GM12878 (cell line): ENCODE measurements around the gene PPP2R5C. TPM values are rescaled to one million over a fixed set of nuclear protein-coding genes. Genes with fewer than 3 reads are reported as not detected.

ENCODE experiments used
- ATAC-seq: fragments of 200-7000 bp; cut with Tn5 transposase; 3 replicates; pipeline ENCODE4 v1.9.1; 2020; ENCODE audit warnings: mild to moderate bottlenecking, moderate library complexity
- BruUV-seq: library from RNA; stranded (reverse); fragments of 400-500 nt; replicated peaks from 2 replicates; lab custom pipeline; 2021; lab: Mats Ljungman, UMichigan
- CTCF ChIA-PET: fragments of 300-600 bp; sonication (Branson Sonifier 250); formaldehyde crosslinking; extraction: SDS; loops from one replicate; lab custom pipeline; 2021; ENCODE audit warnings: inconsistent platforms; lab: Yijun Ruan, JAX
- POLR2A ChIA-PET: fragments of 350-600 bp; formaldehyde crosslinking; extraction: SDS; loops from one replicate; lab custom pipeline; 2021; ENCODE audit warnings: inconsistent platforms; lab: Charles Lee
- RAD21 ChIA-PET: fragments of 300-600 bp; sonication (Branson Sonifier 250); formaldehyde crosslinking; loops from one replicate; lab custom pipeline; 2023; ENCODE audit warnings: antibody characterized with exemption; ENCODE audit not compliant: unreplicated experiment; lab: Charles Lee
- SMC1A ChIA-PET: fragments of 300-600 bp; sonication (Branson Sonifier 250); formaldehyde crosslinking; loops from one replicate; lab custom pipeline; 2023; ENCODE audit not compliant: unreplicated experiment, uncharacterized antibody; lab: Charles Lee
- DNase-seq: peaks from one replicate; pipeline ENCODE4 v3.0.0-alpha.2; 2011; ENCODE audit warnings: low read depth, low spot score
- FAIRE-seq: peaks from 3 replicates; lab custom pipeline; 2011; peaks lifted over from hg19 to GRCh38; lab: Jason Lieb, UNC
- H2AFZ ChIP-seq: 2 replicates; pipeline ENCODE4 v1.6.0; 2011; ENCODE audit warnings: low read depth, low read length, control low read depth; ENCODE audit not compliant: control insufficient read depth
- H3K27ac ChIP-seq: 2 replicates; pipeline ENCODE4 v1.5.1; 2011; ENCODE audit warnings: control low read depth; ENCODE audit not compliant: control insufficient read depth, insufficient read depth
- H3K27me3 ChIP-seq, 2 experiments: replicated peaks in 1 of 2; 2 replicates each; pipeline versions ENCODE4 v1.6.0 to v1.6.1; 2011; ENCODE audit warnings: low read length in 1 of 2; ENCODE audit not compliant: control insufficient read depth in 2 of 2, insufficient read depth in 2 of 2
- H3K36me3 ChIP-seq, 2 experiments: 2 replicates each; pipeline ENCODE4 v1.5.1; 2011; ENCODE audit warnings: low read length in 1 of 2; ENCODE audit not compliant: control insufficient read depth in 2 of 2, insufficient read depth in 2 of 2
- H3K4me1 ChIP-seq: 2 replicates; pipeline ENCODE4 v1.6.1; 2011; ENCODE audit warnings: mild to moderate bottlenecking, low read length, moderate library complexity, mixed read lengths; ENCODE audit not compliant: control insufficient read depth, insufficient read depth
- H3K4me2 ChIP-seq: 2 replicates; pipeline ENCODE4 v1.6.0; 2011; ENCODE audit warnings: control low read depth; ENCODE audit not compliant: control insufficient read depth, insufficient read depth
- H3K4me3 ChIP-seq: fragments of 200-600 bp; sonication (generic); 2 replicates; pipeline ENCODE4 v1.5.1; 2016
- H3K79me2 ChIP-seq: 2 replicates; pipeline ENCODE4 v1.6.0; 2011; ENCODE audit warnings: low read length; ENCODE audit not compliant: control insufficient read depth, insufficient read depth
- H3K9ac ChIP-seq: 2 replicates; pipeline ENCODE4 v1.8.0; 2011; ENCODE audit warnings: low read length, control low read depth, mixed read lengths; ENCODE audit not compliant: control insufficient read depth, insufficient read depth
- H3K9me3 ChIP-seq: replicated peaks from 3 replicates; pipeline ENCODE4 v1.5.1; 2011; ENCODE audit warnings: mild to moderate bottlenecking, low read length; ENCODE audit not compliant: control insufficient read depth, insufficient read depth
- H4K20me1 ChIP-seq: 2 replicates; pipeline ENCODE4 v1.6.0; 2011; ENCODE audit not compliant: control insufficient read depth, insufficient read depth
- CBFB ChIP-seq: IDR thresholded peaks from 2 replicates; pipeline ENCODE4 v1.6.1; 2016; ENCODE audit warnings: antibody characterized with exemption, low read depth
- CREM ChIP-seq: IDR thresholded peaks from 2 replicates; pipeline ENCODE4 v1.6.1; 2014; ENCODE audit warnings: antibody characterized with exemption, low read depth
- DPF2 ChIP-seq: fragments of 450-650 bp; IDR thresholded peaks from 2 replicates; pipeline ENCODE4 v1.6.1; 2017; ENCODE audit warnings: mild to moderate bottlenecking
- EP300 ChIP-seq, 2 experiments: fragments of 150-350 bp in 1 of 2; IDR thresholded peaks; 2 replicates each; pipeline ENCODE4 v1.6.1; 2011 to 2012; ENCODE audit warnings: low read depth in 2 of 2, low read length in 2 of 2, borderline replicate concordance in 1 of 2, improper control_type of control experiment in 1 of 2, inconsistent platforms in 1 of 2; ENCODE audit not compliant: control insufficient read depth in 1 of 2
- FOS ChIP-seq: IDR thresholded peaks from 3 replicates; pipeline ENCODE4 v1.6.1; 2011; ENCODE audit warnings: borderline replicate concordance; ENCODE audit not compliant: insufficient read length; ENCODE audit errors: extremely low read depth
- NR2C2 ChIP-seq: IDR thresholded peaks from 2 replicates; pipeline ENCODE4 v1.6.1; 2011; ENCODE audit warnings: borderline replicate concordance, low read depth; ENCODE audit not compliant: control insufficient read depth, insufficient read length
- SREBF1 ChIP-seq: IDR thresholded peaks from 2 replicates; pipeline ENCODE4 v1.6.1; 2012; ENCODE audit warnings: mild to moderate bottlenecking, low read length
- TCF7 ChIP-seq: IDR thresholded peaks from 2 replicates; pipeline ENCODE4 v1.6.1; 2014; ENCODE audit warnings: antibody characterized with exemption, borderline replicate concordance
- ZNF274 ChIP-seq: IDR thresholded peaks from one replicate; pipeline ENCODE4 v1.8.0; 2011; ENCODE audit not compliant: insufficient read length, insufficient read depth
- WGBS: methylation state at CpG from one replicate; pipeline ENCODE4 v1.1.6; 2016; ENCODE audit warnings: low lambda C conversion rate; ENCODE audit not compliant: insufficient replicate concordance, insufficient coverage; ENCODE audit errors: missing lambda C conversion rate; 5-methylcytosine and 5-hydroxymethylcytosine counted together
- in situ Hi-C: fragments of 300-500 bp; cut with MboI; formaldehyde crosslinking; loops from 9 replicates; pipeline ENCODE4 v1.14.3; 2018; ENCODE audit warnings: mixed read lengths
- intact Hi-C: fragments of 100-400 bp; cut with micrococcal nuclease; formaldehyde crosslinking; loops from one replicate; pipeline ENCODE4 v1.14.2; 2022; ENCODE audit not compliant: unreplicated experiment
- polyA plus RNA-seq, 11 experiments: library from polyadenylated mRNA; depleted of rRNA in 4 of 11; unstranded in 6 of 11; stranded (reverse) in 5 of 11; fragments of >200 nt; fragmentation: Nextera tagmentation in 4 of 11; fragmentation: Illumina TruSeq in 1 of 11; extraction: Ambion mirVana in 4 of 11; extraction: Trizol in 1 of 11; gene quantifications; 1 replicate in 1 of 11; 2 replicates in 10 of 11; pipeline versions ENCODE4 v1.2.1 to v1.2.3, GENCODE V29; 2011 to 2016; ENCODE audit warnings: inconsistent platforms in 2 of 11, missing spikeins in 2 of 11, low read depth in 1 of 11
- total RNA-seq, 4 experiments: library from RNA; depleted of rRNA in 3 of 4; stranded (reverse); fragments of >200 nt in 3 of 4; fragmentation: Illumina TruSeq in 1 of 4; extraction: Trizol in 1 of 4; gene quantifications; 2 replicates each; pipeline versions ENCODE4 v1.2.1 to v1.2.3, GENCODE V29; 2013 to 2021
- TF ChIP-seq, protein P1 (sequence below): IDR thresholded peaks from 2 replicates; pipeline ENCODE4 v1.6.1; 2012; ENCODE audit warnings: low read depth, low read length, improper control_type of control experiment
- TF ChIP-seq, protein P2 (sequence below): IDR thresholded peaks from 2 replicates; pipeline ENCODE4 v1.6.1; 2012; ENCODE audit warnings: improper control_type of control experiment, low read depth, low read length; ENCODE audit not compliant: insufficient replicate concordance
- TF ChIP-seq, protein P3 (sequence below): fragments of 450-650 bp; formaldehyde crosslinking; IDR thresholded peaks from 2 replicates; pipeline ENCODE4 v1.4.0; 2022; ENCODE audit warnings: mild to moderate bottlenecking, moderate library complexity

The PPP2R5C gene
- total and polyA plus RNA-seq, 10 of the 15 experiments (the other 5 are each of a cell fraction or from before 2014, with no cell fraction given), result 106 to 199 (median 144) TPM

DNA sequence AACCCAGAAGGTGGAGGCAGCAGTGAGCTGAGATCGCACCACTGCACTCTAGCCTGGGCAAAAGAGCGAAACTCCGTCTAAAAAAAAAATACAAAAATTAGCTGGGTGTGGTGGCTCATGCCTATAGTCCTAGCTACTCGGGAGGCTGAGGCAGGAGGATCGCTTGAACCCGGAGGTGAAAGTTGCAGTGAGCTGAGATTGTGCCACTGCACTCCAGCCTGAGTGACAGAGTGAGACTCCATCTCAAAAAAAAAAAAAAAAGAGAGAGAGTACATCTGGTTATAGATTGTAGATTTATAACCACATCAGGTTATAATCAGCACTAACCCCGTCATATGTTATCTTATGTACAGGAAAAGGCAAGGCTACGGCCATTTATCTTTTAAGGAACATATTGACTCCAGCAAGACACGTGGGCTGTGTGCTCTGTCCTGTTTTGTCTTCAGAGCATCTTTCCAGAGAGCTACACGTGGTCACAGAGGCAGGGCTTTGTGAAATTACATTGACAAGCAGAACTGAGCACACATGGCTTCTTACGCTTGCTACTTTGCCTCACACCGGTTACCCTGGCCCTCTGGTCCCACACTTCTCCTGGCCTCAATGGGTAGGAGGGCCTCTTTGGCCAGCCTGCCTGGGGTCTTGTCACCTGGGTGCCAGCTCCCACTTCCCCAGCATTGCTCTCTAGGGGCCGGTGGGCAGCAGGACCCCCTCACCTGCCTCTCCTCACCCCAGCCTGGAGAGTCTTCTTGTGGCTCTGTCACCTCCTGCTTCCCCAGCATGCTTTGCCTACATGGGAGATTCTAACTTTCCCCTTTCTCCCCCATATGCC lies 196.1 kb downstream of the PPP2R5C start:
- DNase-seq, result no peak
- ChIA-PET RAD21 (interaction anchor here (0.6 to 1.7 kb wide), 5 partner anchors 10 to 160 kb away, joined by 3 to 4 read pairs (median 3); no protein-coding TSS in a partner anchor), POLR2A (interaction anchor here (0.6 to 1.2 kb wide), 3 partner anchors 9 to 355 kb away, joined by 4 to 5 read pairs (median 5); no protein-coding TSS in a partner anchor), CTCF (interaction anchor here (1.1 to 7.8 kb wide), 6 partner anchors 14 to 251 kb away, joined by 3 to 58 read pairs (median 7); no protein-coding TSS in a partner anchor), SMC1A (interaction anchor here (0.8 to 5.3 kb wide), 5 partner anchors 9 to 253 kb away, joined by 3 to 28 read pairs (median 6); no protein-coding TSS in a partner anchor)
- Histone ChIP-seq H3K79me2 (no peaks in the 10 kb centered on the region), H3K4me3 (no peak overlapping the region), H3K4me1 (no peaks in the 10 kb centered on the region), H4K20me1 (no peaks in the 10 kb centered on the region), H3K4me2 (no peak overlapping the region), H3K27me3 (no peaks in the 10 kb centered on the region), H3K9me3 (no peaks in the 10 kb centered on the region), H3K9ac (no peak overlapping the region), H3K27ac (no peak overlapping the region), H3K36me3 (no peaks in the 10 kb centered on the region), H2AFZ (no peak overlapping the region)
- FAIRE-seq, result no peak
- BruUV-seq, result no TSS peak
- 65% methylated on average over 11 of the region's 13 CpGs for WGBS
- in situ Hi-C loops, result no loop called here
- intact Hi-C loops, result no loop called here
- ATAC-seq, result no peak
- TF ChIP-seq EP300 (IDR thresholded peaks at IDR 0.05; ENCODE audit: borderline replicate concordance in 1 of 2, control insufficient read depth in 1 of 2, low read depth in 2 of 2, low read length in 2 of 2) (no peak), CREM (no peak), TCF7 (no peak), SREBF1 (no peak), CBFB (no peak), FOS (no peak), ZNF274 (no peak), NR2C2 (no peak), DPF2 (no peak)
- TF ChIP-seq, protein P1, sequence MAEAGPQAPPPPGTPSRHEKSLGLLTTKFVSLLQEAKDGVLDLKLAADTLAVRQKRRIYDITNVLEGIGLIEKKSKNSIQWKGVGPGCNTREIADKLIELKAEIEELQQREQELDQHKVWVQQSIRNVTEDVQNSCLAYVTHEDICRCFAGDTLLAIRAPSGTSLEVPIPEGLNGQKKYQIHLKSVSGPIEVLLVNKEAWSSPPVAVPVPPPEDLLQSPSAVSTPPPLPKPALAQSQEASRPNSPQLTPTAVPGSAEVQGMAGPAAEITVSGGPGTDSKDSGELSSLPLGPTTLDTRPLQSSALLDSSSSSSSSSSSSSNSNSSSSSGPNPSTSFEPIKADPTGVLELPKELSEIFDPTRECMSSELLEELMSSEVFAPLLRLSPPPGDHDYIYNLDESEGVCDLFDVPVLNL, result no peak
- TF ChIP-seq, protein P2, sequence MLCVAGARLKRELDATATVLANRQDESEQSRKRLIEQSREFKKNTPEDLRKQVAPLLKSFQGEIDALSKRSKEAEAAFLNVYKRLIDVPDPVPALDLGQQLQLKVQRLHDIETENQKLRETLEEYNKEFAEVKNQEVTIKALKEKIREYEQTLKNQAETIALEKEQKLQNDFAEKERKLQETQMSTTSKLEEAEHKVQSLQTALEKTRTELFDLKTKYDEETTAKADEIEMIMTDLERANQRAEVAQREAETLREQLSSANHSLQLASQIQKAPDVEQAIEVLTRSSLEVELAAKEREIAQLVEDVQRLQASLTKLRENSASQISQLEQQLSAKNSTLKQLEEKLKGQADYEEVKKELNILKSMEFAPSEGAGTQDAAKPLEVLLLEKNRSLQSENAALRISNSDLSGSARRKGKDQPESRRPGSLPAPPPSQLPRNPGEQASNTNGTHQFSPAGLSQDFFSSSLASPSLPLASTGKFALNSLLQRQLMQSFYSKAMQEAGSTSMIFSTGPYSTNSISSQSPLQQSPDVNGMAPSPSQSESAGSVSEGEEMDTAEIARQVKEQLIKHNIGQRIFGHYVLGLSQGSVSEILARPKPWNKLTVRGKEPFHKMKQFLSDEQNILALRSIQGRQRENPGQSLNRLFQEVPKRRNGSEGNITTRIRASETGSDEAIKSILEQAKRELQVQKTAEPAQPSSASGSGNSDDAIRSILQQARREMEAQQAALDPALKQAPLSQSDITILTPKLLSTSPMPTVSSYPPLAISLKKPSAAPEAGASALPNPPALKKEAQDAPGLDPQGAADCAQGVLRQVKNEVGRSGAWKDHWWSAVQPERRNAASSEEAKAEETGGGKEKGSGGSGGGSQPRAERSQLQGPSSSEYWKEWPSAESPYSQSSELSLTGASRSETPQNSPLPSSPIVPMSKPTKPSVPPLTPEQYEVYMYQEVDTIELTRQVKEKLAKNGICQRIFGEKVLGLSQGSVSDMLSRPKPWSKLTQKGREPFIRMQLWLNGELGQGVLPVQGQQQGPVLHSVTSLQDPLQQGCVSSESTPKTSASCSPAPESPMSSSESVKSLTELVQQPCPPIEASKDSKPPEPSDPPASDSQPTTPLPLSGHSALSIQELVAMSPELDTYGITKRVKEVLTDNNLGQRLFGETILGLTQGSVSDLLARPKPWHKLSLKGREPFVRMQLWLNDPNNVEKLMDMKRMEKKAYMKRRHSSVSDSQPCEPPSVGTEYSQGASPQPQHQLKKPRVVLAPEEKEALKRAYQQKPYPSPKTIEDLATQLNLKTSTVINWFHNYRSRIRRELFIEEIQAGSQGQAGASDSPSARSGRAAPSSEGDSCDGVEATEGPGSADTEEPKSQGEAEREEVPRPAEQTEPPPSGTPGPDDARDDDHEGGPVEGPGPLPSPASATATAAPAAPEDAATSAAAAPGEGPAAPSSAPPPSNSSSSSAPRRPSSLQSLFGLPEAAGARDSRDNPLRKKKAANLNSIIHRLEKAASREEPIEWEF, result no peak
- TF ChIP-seq, protein P3, sequence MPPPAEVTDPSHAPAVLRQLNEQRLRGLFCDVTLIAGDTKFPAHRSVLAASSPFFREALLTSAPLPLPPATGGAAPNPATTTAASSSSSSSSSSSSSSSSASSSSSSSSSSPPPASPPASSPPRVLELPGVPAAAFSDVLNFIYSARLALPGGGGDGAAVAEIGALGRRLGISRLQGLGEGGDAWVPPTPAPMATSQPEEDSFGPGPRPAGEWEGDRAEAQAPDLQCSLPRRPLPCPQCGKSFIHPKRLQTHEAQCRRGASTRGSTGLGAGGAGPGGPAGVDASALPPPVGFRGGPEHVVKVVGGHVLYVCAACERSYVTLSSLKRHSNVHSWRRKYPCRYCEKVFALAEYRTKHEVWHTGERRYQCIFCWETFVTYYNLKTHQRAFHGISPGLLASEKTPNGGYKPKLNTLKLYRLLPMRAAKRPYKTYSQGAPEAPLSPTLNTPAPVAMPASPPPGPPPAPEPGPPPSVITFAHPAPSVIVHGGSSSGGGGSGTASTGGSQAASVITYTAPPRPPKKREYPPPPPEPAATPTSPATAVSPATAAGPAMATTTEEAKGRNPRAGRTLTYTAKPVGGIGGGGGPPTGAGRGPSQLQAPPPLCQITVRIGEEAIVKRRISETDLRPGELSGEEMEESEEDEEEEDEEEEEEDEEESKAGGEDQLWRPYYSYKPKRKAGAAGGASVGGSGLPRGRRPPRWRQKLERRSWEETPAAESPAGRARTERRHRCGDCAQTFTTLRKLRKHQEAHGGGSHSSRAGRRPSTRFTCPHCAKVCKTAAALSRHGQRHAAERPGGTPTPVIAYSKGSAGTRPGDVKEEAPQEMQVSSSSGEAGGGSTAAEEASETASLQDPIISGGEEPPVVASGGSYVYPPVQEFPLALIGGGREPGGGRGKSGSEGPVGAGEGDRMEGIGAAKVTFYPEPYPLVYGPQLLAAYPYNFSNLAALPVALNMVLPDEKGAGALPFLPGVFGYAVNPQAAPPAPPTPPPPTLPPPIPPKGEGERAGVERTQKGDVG (CRISPR knock-in tag), result no peak
